ENCODE data around the gene GRIP2.
A peak's percentile ranks its signal among the peaks of the same experiment; 100 is the strongest.

GRIP2 gene

GRCh38 chr3:14528081-14528480, 12.1 kb downstream of the GRIP2 start:
- TF ChIP-seq CTCF (conservative IDR thresholded peaks at IDR 0.05; ENCODE audit: low read depth, low read length), result no peak
- no peak overlapping the region for H3K4me3 ChIP-seq (ENCODE audit: low read depth, low read length)

GRCh38 chr3:14525685-14526631, 14.2 kb downstream of the GRIP2 start:
- TF ChIP-seq CTCF (conservative IDR thresholded peaks at IDR 0.05; ENCODE audit: low read depth, low read length), result no peak
- DNase-seq (ENCODE audit: low read depth), result peak; percentile 47
- no peak overlapping the region for H3K4me3 ChIP-seq (ENCODE audit: low read depth, low read length)

More at GRCh38 chr3:14528081-14528480, 12.1 kb downstream of the GRIP2 start:
- DNase-seq (ENCODE audit: low read depth), result no peak

GRCh38 chr3:14524920-14525660, 15.1 kb downstream of the GRIP2 start:
- no peak for TF ChIP-seq CTCF (conservative IDR thresholded peaks at IDR 0.05; ENCODE audit: low read depth, low read length)
- H3K4me3 ChIP-seq (ENCODE audit: low read depth, low read length), result no peak overlapping the region
- DNase-seq (ENCODE audit: low read depth), result no peak

- no peak for TF ChIP-seq CTCF (conservative IDR thresholded peaks at IDR 0.05; ENCODE audit: low read depth, low read length)
- DNase-seq (ENCODE audit: low read depth), result no peak
- H3K4me3 ChIP-seq (ENCODE audit: low read depth, low read length), result no peak overlapping the region
These were observed 15.8 kb downstream of the GRIP2 start for GRCh38 chr3:14524311-14524711.

GRCh38 chr3:14523792-14524191, 16.4 kb downstream of the GRIP2 start:
- DNase-seq (ENCODE audit: low read depth), result no peak
- H3K4me3 ChIP-seq (ENCODE audit: low read depth, low read length), result no peak overlapping the region
- TF ChIP-seq CTCF (conservative IDR thresholded peaks at IDR 0.05; ENCODE audit: low read depth, low read length), result no peak

GRCh38 chr3:14522768-14523167, 17.4 kb downstream of the GRIP2 start:
- no peak for TF ChIP-seq CTCF (conservative IDR thresholded peaks at IDR 0.05; ENCODE audit: low read depth, low read length)
- H3K4me3 ChIP-seq (ENCODE audit: low read depth, low read length), result no peak overlapping the region
- DNase-seq (ENCODE audit: low read depth), result no peak

All from choroid plexus epithelial cell (primary cell).